Left kidney (tissue), 8 donors: ENCODE data around the gene LAMA2. TPM values are rescaled to one million over a fixed set of nuclear protein-coding genes. Genes with fewer than 3 reads are reported as not detected.

ENCODE experiments used
- DNase-seq: peaks from one replicate; pipeline ENCODE4 v3.0.0-alpha.2; 2013
- long read RNA-seq, 8 donors: transcript quantifications; one replicate each; lab custom pipeline, GENCODE V29; 2026
- polyA plus RNA-seq: library from polyadenylated mRNA; unstranded; fragments of 120-200 nt; gene quantifications from one replicate; pipeline ENCODE4 v1.2.1, GENCODE V29; 2013; ENCODE audit not compliant: insufficient read length

The LAMA2 gene
- polyA plus RNA-seq: 40.1 TPM
- long read RNA-seq, donor 1, partial matches to known transcripts: 37 of 37 reads
- long read RNA-seq, donor 1, other reads (novel, unspliced or antisense): 0 of 37 reads
- long read RNA-seq, donor 2, partial matches to known transcripts: 27 of 27 reads
- long read RNA-seq, donor 2, other reads (novel, unspliced or antisense): 0 of 27 reads
- long read RNA-seq, donor 3, partial matches to known transcripts: 12 of 12 reads
- long read RNA-seq, donor 3, other reads (novel, unspliced or antisense): 0 of 12 reads
- long read RNA-seq, donor 4, partial matches to known transcripts: 7 of 7 reads
- long read RNA-seq, donor 4, other reads (novel, unspliced or antisense): 0 of 7 reads
- long read RNA-seq, donor 5, partial matches to known transcripts: 23 of 23 reads
- long read RNA-seq, donor 5, other reads (novel, unspliced or antisense): 0 of 23 reads
- long read RNA-seq, donor 6, partial matches to known transcripts: 21 of 21 reads
- long read RNA-seq, donor 6, other reads (novel, unspliced or antisense): 0 of 21 reads
- long read RNA-seq, donor 7, partial matches to known transcripts: 25 of 25 reads
- long read RNA-seq, donor 7, other reads (novel, unspliced or antisense): 0 of 25 reads
- long read RNA-seq, donor 8, partial matches to known transcripts: 6 of 6 reads
- long read RNA-seq, donor 8, other reads (novel, unspliced or antisense): 0 of 6 reads

- DNase-seq: peak; percentile 76
These were observed at the start of gene LAMA2 for GRCh38 chr6:128882991-128883611. Gene LAMA2 (plus strand): TSS chr6:128883138. CDS start chr6:128883246, 108 bp downstream.

- no peak for DNase-seq
These were observed 46.2 kb upstream of the LAMA2 start for GRCh38 chr6:128836761-128837160.

- no peak for DNase-seq
These were observed 41.4 kb upstream of the LAMA2 start for GRCh38 chr6:128841518-128841917.

DNA sequence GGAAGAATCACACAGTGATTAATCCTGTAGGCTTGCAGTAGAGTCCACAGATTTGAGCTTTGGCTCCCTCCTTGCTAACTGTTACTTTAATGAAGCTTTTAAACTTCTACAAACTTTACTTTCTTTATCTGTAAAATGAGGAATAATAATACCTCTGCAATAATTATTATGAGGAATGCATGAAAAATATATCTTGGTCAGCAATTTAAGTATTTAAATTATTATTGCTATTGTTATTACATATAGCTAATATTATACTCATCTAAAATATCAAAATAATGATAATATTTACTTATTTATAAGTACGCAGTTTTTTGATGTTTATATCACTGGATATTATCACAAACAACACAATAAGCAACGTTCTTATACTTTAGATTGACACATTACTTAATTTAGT lies 38.3 kb upstream of the LAMA2 start:
- no peak for DNase-seq

- no peak for DNase-seq
These were observed 35.3 kb upstream of the LAMA2 start for GRCh38 chr6:128847431-128848210.

GRCh38 chr6:128848212-128848935 lies 34.6 kb upstream of the LAMA2 start:
- no peak for DNase-seq

- DNase-seq: no peak
These were observed 27.3 kb upstream of the LAMA2 start for GRCh38 chr6:128855581-128856085.

- no peak for DNase-seq
These were observed 25.1 kb upstream of the LAMA2 start for GRCh38 chr6:128857806-128858205.

- no peak for DNase-seq
These were observed 22.2 kb upstream of the LAMA2 start for GRCh38 chr6:128860782-128861181.

GRCh38 chr6:128863983-128864382 lies 19.0 kb upstream of the LAMA2 start:
- DNase-seq: no peak

DNA sequence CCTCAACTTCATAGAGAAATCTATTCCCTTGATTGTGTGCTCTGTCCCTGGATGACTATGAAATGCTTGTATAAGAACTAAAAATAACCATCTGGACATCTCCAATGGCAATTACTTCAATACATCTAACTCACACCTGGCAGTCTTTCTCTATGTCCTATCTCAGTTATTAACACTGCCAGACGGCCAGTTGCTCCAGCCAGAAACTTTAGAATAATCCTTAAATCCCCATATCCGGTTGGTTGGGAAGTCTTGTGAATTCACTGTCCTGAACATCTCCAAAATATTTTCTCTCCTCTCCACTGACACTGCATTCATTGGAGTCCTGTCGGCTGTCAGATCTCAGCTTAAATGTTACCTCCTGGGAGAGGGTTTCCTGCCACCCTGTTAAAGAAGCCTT lies 12.2 kb upstream of the LAMA2 start:
- no peak for DNase-seq

DNA sequence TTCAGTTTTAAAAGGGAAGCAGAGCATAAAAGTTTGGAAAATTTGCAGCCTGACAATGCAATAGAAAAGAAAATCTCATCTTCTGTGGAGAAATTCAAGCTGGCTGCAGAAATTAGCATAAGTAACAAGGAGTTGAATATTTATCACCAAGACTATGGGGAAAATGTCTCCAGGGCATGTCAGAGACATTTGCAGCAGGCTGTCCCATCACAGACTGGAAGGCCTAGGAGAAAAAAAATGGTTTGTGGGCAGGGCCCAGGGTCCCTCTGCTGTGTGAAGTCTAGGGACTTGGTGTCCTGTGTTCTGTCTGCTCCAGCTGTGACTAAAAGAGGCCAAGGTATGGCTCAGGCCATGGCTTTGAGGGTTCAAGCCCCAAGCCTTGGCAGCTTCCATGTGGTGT lies 8.1 kb upstream of the LAMA2 start:
- no peak for DNase-seq

- no peak for DNase-seq
These were observed 378 bp upstream of the LAMA2 start for GRCh38 chr6:128882560-128882959.

DNA sequence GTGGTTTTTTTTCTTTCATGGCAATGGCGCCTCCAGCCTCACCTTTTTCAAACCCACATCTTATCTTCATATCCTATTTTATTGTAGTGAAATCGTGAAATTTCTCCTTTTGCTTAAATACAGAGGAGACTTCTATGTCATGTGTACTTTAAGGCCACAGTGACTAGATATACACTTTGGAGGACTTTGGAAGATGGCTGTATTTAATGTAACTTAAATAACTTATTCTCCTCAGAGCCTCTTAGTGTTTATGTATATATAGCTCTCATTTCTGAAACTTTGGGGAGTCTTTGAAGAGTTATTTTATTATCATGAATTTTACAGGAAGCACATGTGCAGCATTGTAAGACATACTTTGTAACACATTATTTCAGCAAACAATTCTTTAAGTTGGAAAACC lies 968 bp downstream of the LAMA2 start:
- no peak for DNase-seq

DNA sequence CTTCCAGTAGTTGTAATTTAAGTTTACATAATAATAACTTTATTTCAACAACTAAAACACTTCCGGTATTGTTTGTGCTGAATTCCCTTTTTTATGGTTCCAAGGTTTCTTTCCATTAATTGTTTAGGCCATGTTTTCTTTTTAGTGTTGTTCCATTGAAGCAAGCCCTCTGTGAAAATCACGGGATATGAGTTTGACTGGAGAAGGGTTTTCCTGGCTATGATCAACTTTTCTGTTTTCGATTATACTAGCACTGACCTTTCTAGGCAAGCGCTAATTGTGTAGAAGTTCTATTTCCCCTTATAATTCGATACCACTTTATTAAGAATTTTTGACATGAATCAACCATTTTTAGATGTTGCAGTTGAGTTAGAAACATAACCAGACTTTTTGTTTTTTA lies 2.4 kb downstream of the LAMA2 start:
- no peak for DNase-seq

GRCh38 chr6:128886706-128887105 lies 3.8 kb downstream of the LAMA2 start:
- DNase-seq: no peak

DNA sequence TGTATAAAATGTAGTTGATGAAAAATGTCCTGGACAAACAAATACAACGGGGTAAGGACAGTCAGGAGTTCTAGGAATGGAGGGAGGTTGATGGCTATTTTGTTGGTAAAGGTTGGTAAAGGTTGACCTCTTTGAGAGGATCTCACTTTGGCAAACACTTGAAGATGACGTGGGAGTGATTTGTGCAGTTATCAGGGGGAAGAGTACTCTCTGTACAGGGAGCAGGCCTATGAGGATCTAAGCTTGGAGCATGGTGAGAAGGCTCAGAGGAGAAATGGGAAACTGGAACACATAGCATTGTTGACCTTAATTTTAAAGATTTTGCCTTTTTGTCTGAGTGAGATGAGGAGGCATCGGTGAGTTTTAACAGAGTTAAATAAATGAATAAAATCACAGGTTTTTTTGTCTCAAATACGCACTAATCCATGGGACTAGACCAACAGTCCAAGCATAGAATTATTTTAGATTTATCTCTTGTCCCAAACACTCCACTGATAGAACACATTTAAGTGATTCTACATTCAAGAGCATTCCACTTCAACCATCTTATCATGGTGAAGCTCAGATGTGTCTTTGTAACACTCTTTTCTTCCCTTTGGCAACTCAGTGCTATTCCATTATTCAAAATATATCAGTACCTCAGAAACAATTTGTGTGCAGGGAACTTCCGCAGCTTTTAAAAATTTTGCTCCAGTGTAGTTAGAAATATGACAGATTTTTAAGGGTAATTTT lies 5.7 kb downstream of the LAMA2 start:
- DNase-seq: no peak

DNA sequence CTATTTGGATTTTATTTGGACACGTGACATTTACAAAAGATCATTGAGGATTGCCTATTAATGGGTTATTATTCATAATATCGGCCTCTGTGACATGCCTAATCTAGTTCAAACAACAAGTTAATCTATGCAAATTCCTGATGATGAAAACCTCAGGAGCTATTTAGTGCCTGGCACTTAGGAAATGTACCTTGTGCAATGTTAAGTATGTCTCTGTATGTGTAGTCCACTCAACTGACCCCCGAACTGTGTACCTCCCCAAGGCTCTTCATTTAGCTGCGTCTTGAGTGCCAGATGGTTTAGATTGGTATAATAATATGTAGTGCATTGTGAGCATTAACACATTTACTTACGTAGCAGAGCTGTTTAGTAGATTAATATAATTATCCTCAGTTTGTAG lies 6.9 kb downstream of the LAMA2 start:
- DNase-seq: no peak

DNA sequence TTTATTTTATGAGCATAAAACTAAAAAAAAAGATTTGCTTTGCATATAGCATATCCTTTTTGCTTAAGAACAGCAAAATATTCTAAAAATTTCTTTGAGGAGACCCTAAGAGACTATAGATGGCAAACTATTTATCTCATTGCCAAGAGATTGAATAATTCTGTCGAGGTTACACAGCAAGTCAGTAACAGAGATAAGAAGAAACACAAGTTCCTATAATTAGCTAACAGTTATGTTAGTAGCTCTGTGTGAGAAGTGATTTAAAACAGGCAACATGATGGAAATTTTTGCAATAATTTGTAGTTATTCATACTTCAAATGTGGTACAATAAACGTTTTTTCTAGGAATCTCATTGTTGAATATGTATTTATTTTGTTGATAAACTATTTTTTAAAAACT lies 9.1 kb downstream of the LAMA2 start:
- no peak for DNase-seq

DNA sequence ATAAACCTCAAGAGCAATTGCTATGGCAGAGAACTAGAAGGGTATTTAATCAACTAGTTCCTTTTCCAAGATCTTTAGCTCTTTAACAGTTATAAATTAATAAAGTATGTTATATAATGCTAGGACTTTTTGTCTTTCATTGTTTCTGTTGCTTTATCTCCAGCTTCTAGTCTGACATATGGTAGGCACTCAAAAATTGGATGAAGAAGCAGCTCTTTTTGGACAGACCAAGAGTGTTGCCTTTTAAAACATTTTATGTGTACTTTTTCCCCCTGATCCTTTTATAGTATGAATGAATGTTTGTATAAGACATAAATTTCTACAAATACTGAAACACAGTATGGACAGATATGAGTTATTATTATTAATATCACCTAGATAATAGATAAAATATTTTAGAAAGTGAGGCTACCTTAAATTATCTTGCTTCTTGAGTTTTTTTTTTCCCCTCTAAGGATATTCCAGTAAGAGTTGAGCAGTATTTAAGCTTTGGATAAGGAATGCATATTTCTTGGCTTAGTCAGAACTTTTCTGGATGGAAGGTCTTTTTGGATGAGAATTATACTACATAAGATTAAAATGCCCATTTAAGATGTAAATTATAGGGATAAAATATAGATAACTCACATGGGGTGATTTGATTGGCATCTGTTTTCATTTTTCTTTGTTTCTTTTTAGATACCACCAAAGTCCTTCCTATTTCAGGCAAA lies 16.6 kb downstream of the LAMA2 start:
- DNase-seq: no peak
